Spinal cord (tissue), 10 donors: Measurements from ENCODE around the gene TSPAN12. TPM values are rescaled to one million over a fixed set of nuclear protein-coding genes. Genes with fewer than 3 reads are reported as not detected.
"Not testable (repeated sequence)": the region's sequence is repeated elsewhere in the genome, so short reads cannot be mapped to it uniquely, and the experiment has no call there.

ENCODE experiments used
- DNase-seq, 6 donors: peaks; one replicate each; pipeline versions ENCODE4 v3.0.0 to v3.0.0-alpha.2; 2013 to 2015; ENCODE audit warnings: low spot score in 6 of 6, low read depth in 4 of 6
- H3K27ac ChIP-seq: one replicate; pipeline ENCODE4 v1.5.1; 2013; ENCODE audit warnings: low read depth, low read length, control low read depth
- H3K27me3 ChIP-seq: one replicate; pipeline ENCODE4 v1.6.1; 2013; ENCODE audit warnings: low read length; ENCODE audit not compliant: control insufficient read depth, insufficient read depth
- H3K36me3 ChIP-seq: one replicate; pipeline ENCODE4 v1.6.1; 2013; ENCODE audit warnings: low read length; ENCODE audit not compliant: control insufficient read depth, insufficient read depth
- H3K4me1 ChIP-seq: one replicate; pipeline ENCODE4 v1.6.1; 2013; ENCODE audit warnings: low read length; ENCODE audit not compliant: control insufficient read depth, insufficient read depth
- H3K4me3 ChIP-seq: one replicate; pipeline ENCODE4 v1.5.1; 2013; ENCODE audit warnings: low read depth, low read length, control low read depth
- H3K9me3 ChIP-seq: one replicate; pipeline ENCODE4 v1.6.1; 2013; ENCODE audit warnings: low read length; ENCODE audit not compliant: control insufficient read depth, insufficient read depth
- WGBS: methylation state at CpG from one replicate; pipeline ENCODE4 v1.1.5; 2013; ENCODE audit warnings: missing lambda C conversion rate; ENCODE audit not compliant: insufficient coverage; 5-methylcytosine and 5-hydroxymethylcytosine counted together
- polyA plus RNA-seq, 2 donors: library from polyadenylated mRNA; unstranded; fragments of 120-200 nt; gene quantifications; one replicate each; pipeline ENCODE4 v1.2.1, GENCODE V29; 2013; ENCODE audit not compliant: insufficient read length in 2 of 2
- total RNA-seq, 2 donors: library from RNA; depleted of rRNA in 1 of 2; stranded (reverse); fragments of 120-200 nt in 1 of 2; fragments of >200 nt in 1 of 2; gene quantifications; one replicate each; pipeline versions ENCODE4 v1.2.3 to v1.2.4, GENCODE V29; 2013 to 2014
- donor health status: healthy.

The TSPAN12 gene
- total and polyA plus RNA-seq, 4 donors = 16.8 to 25.5 (median 20.5) TPM

GRCh38 chr7:120780938-120781337 lies 77.0 kb downstream of the TSPAN12 start:
- DNase-seq = no peak
- Histone ChIP-seq H3K27ac (no peak overlapping the region), H3K4me3 (no peak overlapping the region), H3K36me3 (no peaks in the 10 kb centered on the region), H3K27me3 (no peaks in the 10 kb centered on the region), H3K4me1 (no peaks in the 10 kb centered on the region), H3K9me3 (no peaks in the 10 kb centered on the region)
- WGBS = 79% methylated on average over 5 of the region's 6 CpGs

GRCh38 chr7:120780451-120780850 lies 77.5 kb downstream of the TSPAN12 start:
- H3K4me1 ChIP-seq, H3K36me3 ChIP-seq, H3K4me3 ChIP-seq, DNase-seq, H3K27me3 ChIP-seq, H3K9me3 ChIP-seq, H3K27ac ChIP-seq: not testable (repeated sequence)
- WGBS = 95% methylated on average over 7 of the region's 7 CpGs

- H3K27ac ChIP-seq, H3K4me1 ChIP-seq, H3K4me3 ChIP-seq, H3K27me3 ChIP-seq, H3K36me3 ChIP-seq, DNase-seq, H3K9me3 ChIP-seq: not testable (repeated sequence)
- 91% methylated on average over 4 of the region's 8 CpGs for WGBS
Measured at GRCh38 chr7:120779078-120779477, 78.9 kb downstream of the TSPAN12 start.

- H3K27ac ChIP-seq = no peak overlapping the region
- no peak overlapping the region for H3K4me3 ChIP-seq
- H3K27me3 ChIP-seq = no peaks in the 10 kb centered on the region
- no peaks in the 10 kb centered on the region for H3K9me3 ChIP-seq
- DNase-seq = peak in 1 of 6 donors; percentile 22
- H3K36me3 ChIP-seq = no peaks in the 10 kb centered on the region
- H3K4me1 ChIP-seq = no peaks in the 10 kb centered on the region
Measured at GRCh38 chr7:120775755-120776154, 82.2 kb downstream of the TSPAN12 start.

GRCh38 chr7:120774481-120774880 lies 83.5 kb downstream of the TSPAN12 start:
- Histone ChIP-seq H3K27me3 (no peaks in the 10 kb centered on the region), H3K9me3 (no peaks in the 10 kb centered on the region), H3K27ac (no peak overlapping the region), H3K36me3 (no peaks in the 10 kb centered on the region), H3K4me1 (no peaks in the 10 kb centered on the region), H3K4me3 (no peak overlapping the region)
- 80% methylated on average over 2 of the region's 3 CpGs for WGBS
- no peak for DNase-seq

GRCh38 chr7:120770206-120770605 lies 87.7 kb downstream of the TSPAN12 start:
- H3K9me3 ChIP-seq = no peaks in the 10 kb centered on the region
- DNase-seq = no peak
- no peak overlapping the region for H3K27ac ChIP-seq
- H3K4me3 ChIP-seq = no peak overlapping the region
- H3K4me1 ChIP-seq = no peaks in the 10 kb centered on the region
- H3K27me3 ChIP-seq = no peaks in the 10 kb centered on the region
- WGBS = no CpG with 5 or more reads among the region's 3 CpGs
- H3K36me3 ChIP-seq = no peaks in the 10 kb centered on the region

- Histone ChIP-seq H3K4me3 (no peak overlapping the region), H3K27me3 (no peaks in the 10 kb centered on the region), H3K36me3 (no peaks in the 10 kb centered on the region), H3K9me3 (no peaks in the 10 kb centered on the region), H3K4me1 (no peaks in the 10 kb centered on the region), H3K27ac (no peak overlapping the region)
- WGBS = 80% methylated on average over 1 of the region's 3 CpGs
- DNase-seq = no peak
Measured at GRCh38 chr7:120760851-120761250, 97.1 kb downstream of the TSPAN12 start.

GRCh38 chr7:120760050-120760449 lies 97.9 kb downstream of the TSPAN12 start:
- Histone ChIP-seq H3K9me3 (no peaks in the 10 kb centered on the region), H3K27me3 (no peaks in the 10 kb centered on the region), H3K4me1 (no peaks in the 10 kb centered on the region), H3K4me3 (no peak overlapping the region), H3K27ac (no peak overlapping the region), H3K36me3 (no peaks in the 10 kb centered on the region)
- no peak for DNase-seq
- 80% methylated on average over 1 of the region's 2 CpGs for WGBS

- H3K9me3 ChIP-seq = no peaks in the 10 kb centered on the region
- H3K27ac ChIP-seq = no peak overlapping the region
- no peak for DNase-seq
- 81% methylated on average over 3 of the region's 3 CpGs for WGBS
- no peaks in the 10 kb centered on the region for H3K27me3 ChIP-seq
- peaks cover 3% of the 10 kb centered on the region for H3K4me1 ChIP-seq
- no peak overlapping the region for H3K4me3 ChIP-seq
- H3K36me3 ChIP-seq = no peaks in the 10 kb centered on the region
Measured at GRCh38 chr7:120743128-120743527, 114.8 kb downstream of the TSPAN12 start.

- Histone ChIP-seq H3K4me3 (no peak overlapping the region), H3K4me1 (peaks cover 3% of the 10 kb centered on the region), H3K9me3 (no peaks in the 10 kb centered on the region), H3K36me3 (no peaks in the 10 kb centered on the region), H3K27me3 (no peaks in the 10 kb centered on the region), H3K27ac (no peak overlapping the region)
- 4% methylated on average over 2 of the region's 5 CpGs for WGBS
- peak in 3 of 6 donors; percentile 49 to 92 (median 75) for DNase-seq
Measured at GRCh38 chr7:120742372-120742771, 115.6 kb downstream of the TSPAN12 start.
